ENCODE data around the gene LYPLAL1.

The LYPLAL1 gene

DNA sequence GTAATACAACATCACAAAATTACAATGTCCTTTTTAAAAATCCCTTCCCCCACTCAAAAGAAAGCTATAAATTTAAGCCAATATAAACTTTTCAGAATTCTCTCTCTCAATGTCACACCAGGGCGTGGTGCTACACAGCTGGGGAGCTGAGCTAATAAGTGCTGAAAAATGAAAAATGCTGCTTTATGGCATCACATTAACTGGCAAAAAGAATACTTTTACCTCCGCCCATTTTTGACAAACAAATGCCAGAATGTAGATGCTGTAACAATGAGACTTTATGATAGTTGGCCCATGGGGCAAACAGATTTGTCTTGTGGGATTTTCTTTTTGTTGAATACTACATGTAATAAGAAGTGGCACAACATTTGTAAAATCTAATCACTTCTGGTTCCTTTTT, 12.7 kb upstream of the LYPLAL1 start:
- no peaks in the 10 kb centered on the region for H3K9me3 ChIP-seq (ENCODE audit: severe bottlenecking)
- no peak overlapping the region for H3K4me3 ChIP-seq (ENCODE audit: severe bottlenecking)
- no peaks in the 10 kb centered on the region for H3K36me3 ChIP-seq (ENCODE audit: low read depth)
- no peak for DNase-seq (ENCODE audit: low spot score)
- no peak for ATAC-seq (ENCODE audit: low read depth)
- H3K4me1 ChIP-seq (ENCODE audit: insufficient read depth, poor library complexity, severe bottlenecking) = no peaks in the 10 kb centered on the region
- H3K27ac ChIP-seq (ENCODE audit: poor library complexity, severe bottlenecking) = no peak overlapping the region
- H3K27me3 ChIP-seq (ENCODE audit: insufficient read depth, poor library complexity, severe bottlenecking) = no peaks in the 10 kb centered on the region
- TF ChIP-seq, protein P1, sequence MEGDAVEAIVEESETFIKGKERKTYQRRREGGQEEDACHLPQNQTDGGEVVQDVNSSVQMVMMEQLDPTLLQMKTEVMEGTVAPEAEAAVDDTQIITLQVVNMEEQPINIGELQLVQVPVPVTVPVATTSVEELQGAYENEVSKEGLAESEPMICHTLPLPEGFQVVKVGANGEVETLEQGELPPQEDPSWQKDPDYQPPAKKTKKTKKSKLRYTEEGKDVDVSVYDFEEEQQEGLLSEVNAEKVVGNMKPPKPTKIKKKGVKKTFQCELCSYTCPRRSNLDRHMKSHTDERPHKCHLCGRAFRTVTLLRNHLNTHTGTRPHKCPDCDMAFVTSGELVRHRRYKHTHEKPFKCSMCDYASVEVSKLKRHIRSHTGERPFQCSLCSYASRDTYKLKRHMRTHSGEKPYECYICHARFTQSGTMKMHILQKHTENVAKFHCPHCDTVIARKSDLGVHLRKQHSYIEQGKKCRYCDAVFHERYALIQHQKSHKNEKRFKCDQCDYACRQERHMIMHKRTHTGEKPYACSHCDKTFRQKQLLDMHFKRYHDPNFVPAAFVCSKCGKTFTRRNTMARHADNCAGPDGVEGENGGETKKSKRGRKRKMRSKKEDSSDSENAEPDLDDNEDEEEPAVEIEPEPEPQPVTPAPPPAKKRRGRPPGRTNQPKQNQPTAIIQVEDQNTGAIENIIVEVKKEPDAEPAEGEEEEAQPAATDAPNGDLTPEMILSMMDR (IDR thresholded peaks at IDR 0.05; ENCODE audit: poor library complexity, severe bottlenecking) = no peak

DNA sequence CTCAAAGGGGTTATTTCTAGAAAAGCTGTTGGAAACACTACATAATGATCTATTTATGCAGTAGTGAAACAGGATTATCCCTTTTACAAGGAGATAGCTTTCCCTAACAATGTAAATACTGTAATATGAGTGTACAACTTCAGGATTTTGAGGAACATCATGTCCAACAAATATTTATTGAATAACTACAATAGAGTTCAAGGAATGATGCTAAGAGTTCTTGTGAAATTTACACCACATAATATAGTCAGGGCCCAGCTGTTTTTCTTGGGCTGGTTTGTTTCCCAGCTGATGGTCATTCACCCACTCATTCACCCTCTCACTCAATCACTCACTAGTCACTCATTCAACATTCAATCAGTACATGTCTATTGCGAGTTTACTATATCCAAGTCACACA, 12.3 kb upstream of the LYPLAL1 start:
- Histone ChIP-seq H3K36me3 (ENCODE audit: low read depth) (no peaks in the 10 kb centered on the region), H3K9me3 (ENCODE audit: severe bottlenecking) (no peaks in the 10 kb centered on the region), H3K4me1 (ENCODE audit: insufficient read depth, poor library complexity, severe bottlenecking) (no peaks in the 10 kb centered on the region), H3K27ac (ENCODE audit: poor library complexity, severe bottlenecking) (no peak overlapping the region), H3K4me3 (ENCODE audit: severe bottlenecking) (no peak overlapping the region), H3K27me3 (ENCODE audit: insufficient read depth, poor library complexity, severe bottlenecking) (no peaks in the 10 kb centered on the region)
- TF ChIP-seq, protein P1 (IDR thresholded peaks at IDR 0.05; ENCODE audit: poor library complexity, severe bottlenecking) = no peak
- no peak for DNase-seq (ENCODE audit: low spot score)
- ATAC-seq (ENCODE audit: low read depth) = no peak

DNA sequence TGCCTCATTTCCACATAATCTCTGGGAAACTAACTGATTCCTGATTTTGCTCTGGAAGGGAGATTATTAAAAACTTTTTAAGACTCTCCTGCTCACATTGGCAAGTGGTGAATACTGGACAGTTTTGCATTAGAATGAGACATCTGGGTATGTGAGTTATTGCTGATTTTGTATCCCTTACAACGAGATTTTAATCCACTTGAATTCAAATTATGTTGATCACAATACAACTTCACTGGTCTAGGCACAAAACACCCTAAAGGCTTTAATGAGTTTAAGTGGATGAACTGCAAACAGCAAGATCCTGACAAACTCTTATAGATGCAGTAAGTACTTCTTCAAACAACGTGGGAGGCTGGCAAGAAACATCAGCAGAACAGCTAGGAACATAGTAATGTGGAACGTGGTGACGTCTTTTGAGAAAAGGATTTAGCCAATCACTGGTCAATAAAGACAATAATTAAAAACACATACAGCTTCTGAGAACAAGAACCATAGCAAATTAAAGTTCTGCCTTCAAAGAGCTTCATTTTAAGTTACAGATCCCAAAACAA, 10.2 kb upstream of the LYPLAL1 start:
- no peaks in the 10 kb centered on the region for H3K27me3 ChIP-seq (ENCODE audit: insufficient read depth, poor library complexity, severe bottlenecking)
- no peaks in the 10 kb centered on the region for H3K36me3 ChIP-seq (ENCODE audit: low read depth)
- H3K4me1 ChIP-seq (ENCODE audit: insufficient read depth, poor library complexity, severe bottlenecking) = no peaks in the 10 kb centered on the region
- DNase-seq (ENCODE audit: low spot score) (no peak), ATAC-seq (ENCODE audit: low read depth) (no peak)
- H3K27ac ChIP-seq (ENCODE audit: poor library complexity, severe bottlenecking) = no peak overlapping the region
- TF ChIP-seq, protein P1 (IDR thresholded peaks at IDR 0.05; ENCODE audit: poor library complexity, severe bottlenecking) = no peak
- H3K9me3 ChIP-seq (ENCODE audit: severe bottlenecking) = no peaks in the 10 kb centered on the region
- no peak overlapping the region for H3K4me3 ChIP-seq (ENCODE audit: severe bottlenecking)

DNA sequence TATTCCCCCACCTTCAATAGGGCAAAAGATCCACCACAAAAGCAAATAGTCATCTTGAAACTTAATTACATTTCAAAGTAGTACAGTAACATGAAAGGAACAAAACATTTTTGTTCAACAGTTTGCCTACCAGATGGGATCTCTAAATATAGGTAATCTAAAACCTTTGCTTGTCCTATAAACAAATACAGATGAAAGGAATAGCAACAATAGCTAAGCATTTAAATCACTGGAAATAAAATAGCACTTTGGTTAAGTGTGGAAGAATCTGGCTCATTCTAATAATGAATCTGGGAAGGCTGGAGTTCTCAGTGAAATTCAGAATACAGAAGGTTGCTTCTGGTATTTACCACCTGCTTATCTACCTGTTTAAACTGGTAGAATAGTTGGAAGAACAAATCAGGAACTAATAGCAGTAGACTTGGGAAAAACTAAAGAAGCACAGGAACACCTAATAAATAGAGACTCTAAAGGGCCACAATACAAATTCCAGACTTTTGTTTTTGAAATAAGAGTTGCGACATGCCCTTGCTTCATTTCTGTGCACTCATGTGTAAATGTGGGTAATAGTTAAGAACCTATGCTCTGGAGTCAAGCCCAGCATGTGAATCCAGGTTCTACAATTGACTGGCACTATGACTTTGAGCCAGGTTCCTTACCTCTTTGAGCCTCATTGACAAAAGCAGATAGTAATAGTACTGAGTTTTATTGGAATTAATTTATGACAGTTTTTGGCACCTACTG, 2.3 kb upstream of the LYPLAL1 start:
- TF ChIP-seq, protein P1 (IDR thresholded peaks at IDR 0.05; ENCODE audit: poor library complexity, severe bottlenecking) = no peak
- no peaks in the 10 kb centered on the region for H3K9me3 ChIP-seq (ENCODE audit: severe bottlenecking)
- no peak overlapping the region for H3K4me3 ChIP-seq (ENCODE audit: severe bottlenecking)
- H3K27ac ChIP-seq (ENCODE audit: poor library complexity, severe bottlenecking) = no peak overlapping the region
- no peaks in the 10 kb centered on the region for H3K27me3 ChIP-seq (ENCODE audit: insufficient read depth, poor library complexity, severe bottlenecking)
- no peaks in the 10 kb centered on the region for H3K36me3 ChIP-seq (ENCODE audit: low read depth)
- no peak for DNase-seq (ENCODE audit: low spot score)
- no peak for ATAC-seq (ENCODE audit: low read depth)
- no peaks in the 10 kb centered on the region for H3K4me1 ChIP-seq (ENCODE audit: insufficient read depth, poor library complexity, severe bottlenecking)

DNA sequence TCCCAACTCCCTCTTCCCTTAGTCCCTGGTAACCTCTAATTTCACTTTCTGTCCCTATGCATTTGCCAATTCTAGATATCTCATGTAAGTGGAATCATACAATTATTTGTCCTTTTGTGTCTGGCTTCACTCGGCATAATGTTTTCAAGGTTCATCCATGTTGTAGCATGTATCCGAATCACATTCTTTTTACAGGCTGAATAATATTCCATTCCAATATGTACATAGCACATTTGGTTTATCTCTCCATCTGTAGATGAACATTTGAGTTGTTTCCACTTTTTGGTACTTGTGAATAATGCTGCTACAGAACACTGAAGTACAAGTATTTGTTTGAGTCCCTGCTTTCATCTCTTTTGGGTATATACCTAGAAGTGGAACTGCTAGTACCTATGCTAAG, 857 bp upstream of the LYPLAL1 start:
- Histone ChIP-seq H3K4me3 (ENCODE audit: severe bottlenecking) (no peak overlapping the region), H3K4me1 (ENCODE audit: insufficient read depth, poor library complexity, severe bottlenecking) (peaks cover 6% of the 10 kb centered on the region), H3K9me3 (ENCODE audit: severe bottlenecking) (no peaks in the 10 kb centered on the region), H3K27ac (ENCODE audit: poor library complexity, severe bottlenecking) (no peak overlapping the region), H3K36me3 (ENCODE audit: low read depth) (no peaks in the 10 kb centered on the region), H3K27me3 (ENCODE audit: insufficient read depth, poor library complexity, severe bottlenecking) (no peaks in the 10 kb centered on the region)
- DNase-seq (ENCODE audit: low spot score) (no peak), ATAC-seq (ENCODE audit: low read depth) (no peak)
- TF ChIP-seq, protein P1 (IDR thresholded peaks at IDR 0.05; ENCODE audit: poor library complexity, severe bottlenecking) = no peak

All from RWPE2 (cell line).